ENCODE results near the gene PGAP1. TPM values are rescaled to one million over a fixed set of nuclear protein-coding genes. Genes with fewer than 3 reads are reported as not detected.
"Not testable (repeated sequence)": the region's sequence is repeated elsewhere in the genome, so short reads cannot be mapped to it uniquely, and the experiment has no call there.

The PGAP1 gene
- total and polyA plus RNA-seq, 2 of the 8 experiments (the other 6 are each of a cell fraction or from before 2014, with no cell fraction given), result 8.3 to 24.1 TPM

DNA sequence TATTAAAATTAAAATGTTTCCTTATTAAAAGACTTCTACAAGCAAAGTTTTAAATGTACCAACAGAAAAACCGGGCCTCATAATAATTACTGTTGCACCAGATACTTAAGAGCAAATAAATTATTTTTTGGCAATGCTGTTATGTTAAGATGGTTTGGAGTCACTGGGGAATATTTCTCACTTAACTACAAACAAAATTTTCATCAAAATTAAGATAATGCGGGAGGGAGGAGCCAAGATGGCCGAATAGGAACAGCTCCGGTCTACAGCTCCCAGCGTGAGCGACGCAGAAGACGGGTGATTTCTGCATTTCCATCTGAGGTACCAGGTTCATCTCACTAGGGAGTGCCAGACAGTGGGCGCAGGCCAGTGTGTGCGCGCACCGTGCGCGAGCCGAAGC lies 21.1 kb downstream of the PGAP1 start:
- H2BK20ac ChIP-seq (ENCODE audit: low read length); H3K27me3 ChIP-seq (replicated peaks in 1 of 4; ENCODE audit: control insufficient read depth in 3 of 4, extremely low read depth in 1 of 4, insufficient read depth in 3 of 4, low read length in 3 of 4); H2AFZ ChIP-seq (ENCODE audit: low read length); FAIRE-seq; H2BK5ac ChIP-seq (ENCODE audit: low read depth, low read length); DNase-seq (ENCODE audit: low read depth in 1 of 2, low spot score in 2 of 2); H3K9me3 ChIP-seq (ENCODE audit: insufficient read depth in 2 of 2, low read depth in 1 of 2, low read length in 1 of 2); H2BK120ac ChIP-seq (replicated peaks; ENCODE audit: low read depth, low read length); H3K56ac ChIP-seq (replicated peaks; ENCODE audit: insufficient read length, low read depth, low read length); CTCF ChIA-PET (ENCODE audit: partially characterized antibody); H3K79me1 ChIP-seq (ENCODE audit: low read depth, low read length); H2BK15ac ChIP-seq (ENCODE audit: low read length); H2AK5ac ChIP-seq (ENCODE audit: low read depth, low read length); H3K23ac ChIP-seq (ENCODE audit: insufficient read length); H4K91ac ChIP-seq (replicated peaks; ENCODE audit: insufficient read length, low read length); H3K14ac ChIP-seq (ENCODE audit: insufficient read length); H4K5ac ChIP-seq (ENCODE audit: insufficient read length, low read depth, low read length); H3K79me2 ChIP-seq (ENCODE audit: control insufficient read depth in 1 of 2, insufficient read depth in 2 of 2, low read length in 2 of 2); H3K9ac ChIP-seq (replicated peaks in 1 of 4; ENCODE audit: extremely low read depth in 1 of 4, low read depth in 3 of 4, low read length in 3 of 4); POLR2A ChIA-PET (ENCODE audit: partially characterized antibody); H3K23me2 ChIP-seq (ENCODE audit: low read depth, low read length); H3K4me1 ChIP-seq (replicated peaks in 1 of 4; ENCODE audit: control insufficient read depth in 3 of 4, insufficient read depth in 4 of 4, low read length in 3 of 4); H3K27ac ChIP-seq (ENCODE audit: low read depth, low read length); H4K8ac ChIP-seq (ENCODE audit: extremely low read depth, insufficient read depth, low read length); H3K18ac ChIP-seq (ENCODE audit: extremely low read depth, low read length); H3K4ac ChIP-seq (replicated peaks; ENCODE audit: insufficient read length, low read depth, low read length); H2BK12ac ChIP-seq (ENCODE audit: low read depth, low read length); H4K20me1 ChIP-seq (replicated peaks in 1 of 2; ENCODE audit: control insufficient read depth in 1 of 2, insufficient read depth in 2 of 2, low read length in 2 of 2): not testable (repeated sequence)
- Histone ChIP-seq H3K36me3 (ENCODE audit: control insufficient read depth in 2 of 4, insufficient read depth in 4 of 4, low read length in 3 of 4) (peaks cover 0 to 13% (median 4%) of the 10 kb centered on the region in 4 experiments; a peak in 3 of 8 replicates), H3K4me3 (ENCODE audit: extremely low read depth in 1 of 4, insufficient read depth in 2 of 4, low read depth in 3 of 4, low read length in 4 of 4) (peak overlapping the region in 3 of 4 experiments; percentile 5 to 55 (median 37); a peak in 3 of 8 replicates), H3K4me2 (ENCODE audit: insufficient read depth in 1 of 2, low read depth in 2 of 2, low read length in 2 of 2) (peak overlapping the region in 1 of 2 experiments; percentile 59; a peak in 3 of 4 replicates)
- 64% methylated on average over 3 of the region's 15 CpGs; no CpG with 5 or more reads in 1 of the 2 experiments for WGBS, 2 experiments (ENCODE audit: extremely low coverage in 1 of 2, insufficient coverage in 1 of 2, insufficient read length in 1 of 2, insufficient replicate concordance in 2 of 2, low coverage in 1 of 2, low lambda C conversion rate in 2 of 2, missing lambda C conversion rate in 1 of 2)
- 0 out of 2 replicates have a peak, but pooled peaks have one; percentile 23 for TF ChIP-seq TAF1 (IDR thresholded peaks at IDR 0.05; ENCODE audit: low read depth, low read length)

Data from H1 (cell line).